Measurements from ENCODE around the gene SLC16A9.
A peak's percentile ranks its signal among the peaks of the same experiment; 100 is the strongest.
"Not testable (repeated sequence)": the region's sequence is repeated elsewhere in the genome, so short reads cannot be mapped to it uniquely, and the experiment has no call there.

SLC16A9 gene, protein sequence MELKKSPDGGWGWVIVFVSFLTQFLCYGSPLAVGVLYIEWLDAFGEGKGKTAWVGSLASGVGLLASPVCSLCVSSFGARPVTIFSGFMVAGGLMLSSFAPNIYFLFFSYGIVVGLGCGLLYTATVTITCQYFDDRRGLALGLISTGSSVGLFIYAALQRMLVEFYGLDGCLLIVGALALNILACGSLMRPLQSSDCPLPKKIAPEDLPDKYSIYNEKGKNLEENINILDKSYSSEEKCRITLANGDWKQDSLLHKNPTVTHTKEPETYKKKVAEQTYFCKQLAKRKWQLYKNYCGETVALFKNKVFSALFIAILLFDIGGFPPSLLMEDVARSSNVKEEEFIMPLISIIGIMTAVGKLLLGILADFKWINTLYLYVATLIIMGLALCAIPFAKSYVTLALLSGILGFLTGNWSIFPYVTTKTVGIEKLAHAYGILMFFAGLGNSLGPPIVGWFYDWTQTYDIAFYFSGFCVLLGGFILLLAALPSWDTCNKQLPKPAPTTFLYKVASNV

DNA sequence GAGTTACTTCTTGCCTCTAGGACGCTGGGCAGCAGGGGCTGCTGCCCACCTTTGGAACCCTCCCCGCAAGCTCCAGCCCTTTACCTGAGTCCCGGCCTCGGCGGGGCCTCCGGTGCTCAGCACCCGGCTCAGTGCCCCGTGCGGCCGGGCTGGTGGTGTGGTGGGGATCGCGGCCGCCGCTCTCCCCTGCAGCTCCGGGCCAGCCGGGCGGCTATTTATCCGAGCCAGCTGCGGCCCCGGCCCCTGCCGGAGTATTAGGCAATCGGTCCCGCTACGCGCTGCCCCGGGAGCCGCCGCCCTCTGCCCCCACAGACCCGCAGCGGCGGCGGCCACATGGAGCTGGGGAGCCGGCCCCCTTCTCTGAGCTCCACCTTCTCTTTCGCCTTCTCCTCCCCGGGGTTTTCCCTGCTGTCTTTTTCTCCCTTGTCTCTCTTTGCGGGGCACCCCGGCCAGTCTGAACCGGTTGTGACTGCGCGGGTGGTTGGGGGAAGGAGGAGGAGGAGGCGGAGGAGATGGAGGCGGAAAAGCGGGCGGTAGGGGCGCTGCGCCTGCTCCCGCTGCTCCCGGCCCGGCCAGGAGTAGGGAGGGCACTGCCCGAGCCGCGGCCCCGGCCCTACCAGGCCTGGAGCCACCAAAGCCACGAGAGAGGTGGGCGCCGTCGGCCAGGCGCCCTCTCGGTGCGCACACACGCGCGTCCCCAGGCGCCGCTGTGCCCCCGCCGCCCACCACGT lies at the start of gene SLC16A9:
Gene SLC16A9, minus strand, starts transcription at position 456 of the 731 bp plus-strand sequence. CDS start 25,559 bp downstream, outside the sequence.
- DNase-seq, result peak; percentile 72

GRCh38 chr10:59757966-59758365 lies 48.3 kb upstream of the SLC16A9 start:
- no peak for DNase-seq

GRCh38 chr10:59754951-59755350 lies 45.3 kb upstream of the SLC16A9 start:
- DNase-seq, result no peak

- no peak for DNase-seq
Observed at GRCh38 chr10:59753267-59753666, 43.6 kb upstream of the SLC16A9 start, which contains the start of gene MRLN. TSS of gene MRLN (minus strand) at chr10:59753455.

DNA sequence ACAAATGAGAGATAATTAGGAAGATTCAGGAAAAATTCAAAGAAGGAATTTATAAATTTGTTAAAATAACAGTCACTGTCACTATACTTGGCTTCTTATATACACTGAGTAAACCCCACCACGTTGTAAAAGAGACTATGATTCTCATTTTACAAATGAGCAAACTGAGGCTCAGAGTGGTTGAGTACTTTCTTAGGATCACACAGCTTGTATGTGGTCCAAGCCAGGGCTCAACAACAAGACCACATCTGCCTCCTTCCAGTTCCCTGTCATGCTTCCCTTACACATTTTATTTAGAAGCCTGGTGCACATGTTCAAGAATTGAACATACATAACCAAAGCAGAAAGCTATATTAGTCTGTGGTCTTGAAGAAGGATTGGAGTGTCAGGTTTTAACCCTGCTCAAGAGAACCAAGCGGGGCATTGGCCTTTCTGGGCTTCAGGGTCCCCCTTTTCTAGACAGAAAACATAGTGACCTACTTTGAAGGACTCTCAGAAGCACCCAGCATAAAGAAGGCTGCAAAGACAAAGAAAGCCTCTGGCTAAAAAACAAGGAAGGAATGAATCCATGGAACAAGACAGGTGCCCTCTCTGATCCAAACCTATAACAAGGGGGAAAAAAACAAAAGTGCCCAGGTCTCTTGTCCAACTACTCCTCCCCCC lies 42.8 kb upstream of the SLC16A9 start:
- DNase-seq, result no peak

DNA sequence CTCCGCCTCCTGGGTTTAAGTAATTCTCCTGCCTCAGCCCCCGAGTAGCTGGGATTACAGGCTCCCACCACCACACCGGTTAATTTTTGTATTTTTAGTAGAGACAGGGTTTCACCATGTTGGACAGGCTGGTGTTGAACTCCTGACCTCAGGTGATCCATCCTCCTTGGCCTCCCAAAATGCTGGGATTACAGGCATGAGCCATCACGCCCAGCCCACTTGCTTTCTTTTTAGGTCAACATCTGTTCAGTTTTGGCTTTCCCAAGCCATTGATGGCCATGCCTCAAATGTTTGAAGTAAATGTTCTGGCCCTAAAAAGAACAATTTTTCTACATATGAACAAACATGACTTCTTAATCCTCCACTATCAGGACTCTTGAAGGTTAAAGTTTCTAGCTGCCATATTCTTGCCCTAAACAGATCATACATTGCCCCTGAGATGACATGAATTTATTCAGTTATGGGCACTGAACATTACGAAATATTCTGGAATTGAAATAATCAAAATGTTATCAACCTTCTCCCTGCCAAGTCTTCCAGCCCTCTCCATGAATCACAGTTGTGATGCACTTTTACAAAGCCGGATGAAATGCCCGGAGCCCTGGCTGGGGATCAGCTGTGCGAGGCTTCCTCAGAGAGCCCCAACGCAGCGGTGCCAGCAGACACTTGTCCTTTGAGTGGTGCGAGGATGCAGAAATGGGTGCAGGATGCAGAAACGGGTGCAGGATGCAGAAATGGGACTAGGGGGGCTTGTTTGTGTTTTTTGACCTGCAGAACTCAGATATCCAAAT lies 40.7 kb upstream of the SLC16A9 start:
- DNase-seq, result no peak

GRCh38 chr10:59748834-59749233 lies 39.2 kb upstream of the SLC16A9 start:
- DNase-seq, result no peak

DNA sequence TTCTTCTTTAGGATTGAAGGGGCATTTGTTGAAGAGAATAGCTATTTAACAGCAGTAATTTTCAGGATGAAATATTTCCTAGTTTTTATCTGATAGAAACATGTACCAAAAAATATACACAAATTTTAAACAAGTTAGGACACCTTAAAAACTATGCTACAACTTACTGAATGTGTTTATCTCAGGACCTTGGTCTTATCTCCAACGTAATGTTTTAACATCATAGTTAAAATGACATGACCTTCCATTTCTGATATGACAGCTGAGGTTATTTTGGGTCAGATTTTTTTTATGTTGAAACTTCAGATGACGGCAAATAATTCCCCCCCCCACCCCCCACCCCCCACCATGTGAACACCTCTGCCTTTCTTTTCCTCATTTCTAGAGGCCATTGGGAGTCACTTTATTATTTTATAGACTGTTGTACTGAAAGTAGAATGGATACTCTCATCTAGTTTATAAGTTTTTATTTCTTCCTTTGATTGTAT lies 35.6 kb upstream of the SLC16A9 start:
- no peak for DNase-seq

DNA sequence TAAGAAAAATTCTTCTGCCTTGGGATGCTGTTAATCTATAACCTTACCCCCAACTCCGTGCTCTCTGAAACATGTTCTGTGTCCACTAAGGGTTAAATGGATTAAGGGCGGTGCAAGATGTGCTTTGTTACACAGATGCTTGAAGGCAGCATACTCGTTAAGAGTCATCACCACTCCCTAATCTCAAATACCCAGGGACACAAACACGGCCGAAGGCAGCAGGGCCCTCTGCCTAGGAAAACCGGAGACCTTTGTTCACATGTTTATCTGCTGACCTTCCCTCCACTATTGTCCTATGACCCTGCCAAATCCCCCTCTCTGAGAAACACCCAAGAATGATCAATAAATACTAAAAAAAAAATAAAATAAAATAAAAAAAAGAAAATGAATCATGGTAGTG lies 35.1 kb upstream of the SLC16A9 start:
- DNase-seq, result not testable (repeated sequence)

GRCh38 chr10:59744156-59744555 lies 34.5 kb upstream of the SLC16A9 start:
- not testable (repeated sequence) for DNase-seq

GRCh38 chr10:59741583-59741982 lies 31.9 kb upstream of the SLC16A9 start:
- no peak for DNase-seq

DNA sequence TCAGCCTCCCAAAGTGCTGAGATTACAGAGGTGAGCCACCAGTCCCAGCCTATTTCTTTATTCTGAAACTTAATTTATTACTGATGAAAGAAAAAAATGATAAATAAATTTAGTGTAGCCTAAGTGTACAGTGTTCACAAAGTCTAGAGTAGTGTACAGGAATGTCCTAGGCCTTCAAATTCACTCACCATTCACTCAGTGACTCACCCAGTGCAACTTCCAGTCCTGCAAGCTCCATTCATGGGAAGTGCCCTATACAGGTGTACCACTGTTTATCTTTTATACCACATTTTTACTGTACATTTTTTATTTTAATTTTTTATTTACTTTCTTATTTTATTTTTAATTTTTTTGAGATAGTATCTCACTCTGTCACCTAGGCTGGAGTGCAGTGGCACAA lies 31.4 kb upstream of the SLC16A9 start:
- no peak for DNase-seq

GRCh38 chr10:59736749-59737148 lies 27.1 kb upstream of the SLC16A9 start:
- no peak for DNase-seq

DNA sequence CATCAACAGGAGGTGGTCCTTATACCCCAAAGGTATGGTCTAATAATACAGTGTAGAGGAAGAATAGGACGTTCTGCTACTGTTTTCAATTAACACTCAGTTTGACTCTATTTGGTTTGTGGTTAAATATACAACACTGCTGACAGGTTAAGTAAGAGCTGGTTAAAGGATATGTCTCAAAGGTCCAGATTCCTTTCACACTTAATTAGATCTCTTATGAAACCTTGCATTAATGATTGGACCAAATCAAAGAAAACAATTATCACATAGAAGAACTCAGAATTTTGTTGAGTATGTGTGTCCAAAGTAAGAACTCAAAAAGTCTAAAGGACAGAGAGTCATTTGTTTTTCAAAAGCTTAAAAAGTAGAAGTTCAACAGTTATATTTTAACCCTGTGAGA lies 25.6 kb upstream of the SLC16A9 start:
- no peak for DNase-seq

GRCh38 chr10:59734014-59734462 lies 24.4 kb upstream of the SLC16A9 start:
- no peak for DNase-seq

- peak; percentile 59 for DNase-seq
Observed at GRCh38 chr10:59733321-59734013, 23.8 kb upstream of the SLC16A9 start.

DNA sequence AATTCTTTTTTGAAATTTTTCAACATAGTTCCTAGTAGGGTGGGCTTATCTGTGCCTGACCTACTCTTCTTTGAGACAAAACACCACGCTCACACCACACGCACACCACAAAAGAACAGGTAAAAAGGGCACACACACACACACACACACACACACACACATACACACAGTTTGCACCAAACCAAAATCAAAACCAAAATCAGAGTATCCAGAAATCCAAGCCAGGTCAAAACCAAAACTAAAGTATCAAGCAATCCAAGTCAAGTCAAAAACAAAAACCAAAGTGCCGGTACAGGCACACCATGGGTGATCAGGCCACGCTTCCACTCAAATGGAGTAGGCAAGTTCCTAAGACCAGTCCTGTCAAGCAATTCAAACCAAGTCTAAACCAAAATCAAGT lies 23.2 kb upstream of the SLC16A9 start:
- not testable (repeated sequence) for DNase-seq

DNA sequence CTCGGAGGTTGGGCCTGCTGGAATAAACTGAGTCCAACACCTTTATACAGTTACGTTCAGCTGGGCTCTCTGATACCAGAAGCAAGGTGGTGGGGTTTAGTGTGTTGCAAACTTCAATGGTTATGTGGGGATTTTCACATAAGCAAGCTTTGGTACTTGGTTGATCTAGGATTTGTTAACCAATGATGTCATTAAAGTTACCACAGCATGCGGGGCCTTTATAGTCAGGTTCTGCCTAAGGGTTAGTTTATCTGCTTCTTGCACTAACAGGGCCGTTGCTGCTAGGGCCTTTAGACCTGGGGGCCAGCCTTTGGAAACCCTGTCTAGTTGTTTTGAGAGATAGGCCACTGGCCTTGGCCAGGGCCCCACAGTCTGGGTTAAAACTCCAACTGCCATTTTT lies 19.5 kb upstream of the SLC16A9 start:
- DNase-seq, result peak; percentile 58

- no peak for DNase-seq
Observed at GRCh38 chr10:59724098-59724938, 14.7 kb upstream of the SLC16A9 start.

DNA sequence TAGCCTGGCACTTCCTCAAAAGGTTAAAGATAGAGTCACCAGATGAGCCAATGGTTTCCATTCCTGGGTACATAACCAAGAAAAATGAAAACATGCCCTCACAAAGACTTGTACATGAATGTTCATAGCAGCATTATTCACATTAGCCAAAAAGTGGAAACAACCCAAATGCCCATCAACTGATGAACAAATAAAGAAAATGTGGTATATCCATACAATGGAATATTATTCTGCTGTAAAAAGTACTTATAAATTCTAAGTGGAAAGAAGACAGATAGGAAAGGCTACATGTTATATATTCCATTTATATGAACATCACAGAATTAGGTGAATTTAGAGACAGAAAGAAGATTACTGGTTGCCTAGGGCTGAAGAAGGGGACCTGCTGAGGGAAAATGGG lies 10.7 kb upstream of the SLC16A9 start:
- no peak for DNase-seq

DNA sequence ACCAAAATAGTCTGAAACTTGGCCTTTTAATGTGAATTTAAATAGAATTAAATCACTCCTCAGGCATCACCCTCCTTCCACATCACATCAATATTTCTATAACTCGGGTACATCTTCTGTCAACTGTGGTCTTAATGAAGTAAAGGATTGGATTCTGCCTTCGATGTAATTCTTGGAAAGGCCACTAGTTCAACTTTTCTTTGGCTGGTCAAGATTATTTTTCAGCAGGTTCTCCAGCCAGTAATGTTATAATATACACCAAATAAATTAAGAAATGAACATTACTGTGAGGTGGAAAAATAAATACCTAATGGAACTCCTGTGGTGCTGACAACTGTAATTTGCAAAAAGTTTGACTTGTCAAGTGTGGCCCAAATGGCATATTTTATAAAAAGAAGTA lies 9.7 kb upstream of the SLC16A9 start:
- no peak for DNase-seq
